Measurements from ENCODE around the gene TRIM24. TPM values are rescaled to one million over a fixed set of nuclear protein-coding genes. Genes with fewer than 3 reads are reported as not detected.

The TRIM24 gene
- total and polyA plus RNA-seq, 2 of the 13 experiments (the other 11 are each of a cell fraction or from before 2014, with no cell fraction given): 100 to 106 TPM

- TF ChIP-seq ZBTB37 (CRISPR knock-in tag; IDR thresholded peaks at IDR 0.05): no peak
- peak; percentile 49; the same call in 1 of the 2 replicates for TF ChIP-seq GFI1 (CRISPR knock-in tag; IDR thresholded peaks at IDR 0.05; ENCODE audit: borderline replicate concordance)
- TF ChIP-seq ZNF318 (CRISPR knock-in tag; IDR thresholded peaks at IDR 0.05): no peak
- no peak for TF ChIP-seq ZNF10 (CRISPR knock-in tag; IDR thresholded peaks at IDR 0.05; ENCODE audit: borderline replicate concordance, low read depth)
- peak; percentile 48; the same call in 1 of the 2 replicates for TF ChIP-seq KAT8 (CRISPR knock-in tag; IDR thresholded peaks at IDR 0.05)
- TF ChIP-seq SRSF4 (IDR thresholded peaks at IDR 0.05; ENCODE audit: low read depth, low read length, poor library complexity, severe bottlenecking): no peak
- no peak for TF ChIP-seq TAF15 (IDR thresholded peaks at IDR 0.05; ENCODE audit: low read depth, low read length, poor library complexity, severe bottlenecking)
Observed at GRCh38 chr7:138459413-138460175, 465 bp upstream of the TRIM24 start (continued).
